GM10847 (cell line): ENCODE measurements around the gene TPO.

ENCODE experiments used
- POLR2A ChIP-seq: IDR thresholded peaks from 2 replicates; pipeline ENCODE4 v1.6.1; 2011; ENCODE audit not compliant: insufficient read length; ENCODE audit errors: extremely low read depth

TPO gene

GRCh38 chr2:1516798-1517060, 103.5 kb downstream of the TPO start:
- TF ChIP-seq POLR2A, result no peak

- TF ChIP-seq POLR2A, result no peak
These were observed 104.5 kb downstream of the TPO start for GRCh38 chr2:1517786-1518185.

- TF ChIP-seq POLR2A, result no peak
These were observed 105.1 kb downstream of the TPO start for GRCh38 chr2:1518331-1518803.

- no peak for TF ChIP-seq POLR2A
These were observed 105.7 kb downstream of the TPO start for GRCh38 chr2:1518867-1519530.

- TF ChIP-seq POLR2A, result no peak
These were observed 108.1 kb downstream of the TPO start for GRCh38 chr2:1521191-1521877.

GRCh38 chr2:1521878-1522830, 108.9 kb downstream of the TPO start:
- TF ChIP-seq POLR2A, result no peak

- TF ChIP-seq POLR2A, result no peak
These were observed 114.1 kb downstream of the TPO start for GRCh38 chr2:1527153-1527992.

GRCh38 chr2:1528273-1529064, 115.2 kb downstream of the TPO start:
- no peak for TF ChIP-seq POLR2A

GRCh38 chr2:1538663-1539062, 125.4 kb downstream of the TPO start:
- TF ChIP-seq POLR2A, result no peak

GRCh38 chr2:1539441-1539840, 126.2 kb downstream of the TPO start:
- TF ChIP-seq POLR2A, result no peak

GRCh38 chr2:1539973-1540372, 126.7 kb downstream of the TPO start:
- TF ChIP-seq POLR2A, result no peak

GRCh38 chr2:1540481-1540880, 127.2 kb downstream of the TPO start:
- no peak for TF ChIP-seq POLR2A

- no peak for TF ChIP-seq POLR2A
These were observed 127.8 kb downstream of the TPO start for GRCh38 chr2:1541040-1541439.

GRCh38 chr2:1541819-1542475, 128.7 kb downstream of the TPO start:
- no peak for TF ChIP-seq POLR2A
